Spleen (tissue), 7 donors: ENCODE measurements around the gene MEG3.

Source experiments
- POLR2A ChIP-seq, 3 donors: fragments of 450-650 bp; IDR thresholded peaks; one replicate each; pipeline ENCODE4 v1.5.1; 2017; ENCODE audit warnings: antibody characterized with exemption in 3 of 3, mild to moderate bottlenecking in 1 of 3
- POLR2AphosphoS5 ChIP-seq, 3 donors: sonication (generic); formaldehyde crosslinking; IDR thresholded peaks; one replicate each; pipeline ENCODE4 v1.5.1; 2017; ENCODE audit warnings: antibody characterized with exemption in 3 of 3
- TF ChIP-seq, protein P1 (sequence below), 11 experiments: fragments of 200-600 bp in 7 of 11; fragments of 450-650 bp in 4 of 11; sonication (generic) in 4 of 11; IDR thresholded peaks in 8 of 11; conservative IDR thresholded peaks in 3 of 11; 1 replicate in 7 of 11; 2 replicates in 4 of 11; pipeline versions ENCODE4 v1.4.0 to v1.8.0; 2016 to 2021; ENCODE audit warnings: antibody characterized with exemption in 11 of 11, inconsistent platforms in 4 of 11, mild to moderate bottlenecking in 1 of 11
- donor health status: DM: no; HTN: no; CAD: no; lungs with moderate emphysema.
- donor health status: DM: no; HTN: no; CAD: no.
- donor health status: DM: no; HTN: no; CAD: no.

DNA sequence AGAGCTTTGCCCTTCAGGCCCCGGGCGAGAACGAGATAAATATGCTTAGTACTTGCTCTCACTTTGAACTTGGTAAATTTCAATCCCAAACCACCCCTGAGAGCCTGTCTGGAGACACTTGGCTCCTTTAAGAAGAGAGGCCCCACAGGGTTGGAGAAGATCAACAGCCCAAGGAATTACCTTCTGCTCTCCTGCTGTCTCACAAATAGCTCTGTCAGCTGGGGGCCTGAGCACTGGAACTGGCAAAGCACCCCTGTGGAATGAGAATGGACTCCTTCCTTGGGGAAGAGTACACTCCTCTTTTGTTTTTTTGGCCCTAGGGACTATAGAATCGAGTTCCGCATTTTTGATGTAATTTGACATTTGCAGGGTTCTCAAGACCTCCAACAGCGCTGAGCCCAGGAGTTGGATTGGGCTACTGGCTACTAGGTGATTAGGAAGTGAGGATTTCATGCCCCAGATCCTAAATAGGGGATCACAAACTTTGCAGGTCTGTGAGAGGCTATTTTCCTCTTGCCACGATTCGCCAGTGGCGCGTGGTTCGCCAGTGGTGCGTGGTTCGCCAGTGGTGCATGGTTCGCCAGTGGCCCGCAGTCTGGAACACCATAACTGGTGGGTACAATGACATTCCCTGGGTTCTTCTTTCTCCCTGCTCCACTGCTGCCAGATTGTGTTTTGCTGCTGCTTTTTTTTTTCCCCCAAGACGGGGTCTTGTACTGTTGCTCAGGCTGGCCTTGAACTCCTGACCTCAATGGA, 17.8 kb upstream of the MEG3 start:
- TF ChIP-seq, protein P1, sequence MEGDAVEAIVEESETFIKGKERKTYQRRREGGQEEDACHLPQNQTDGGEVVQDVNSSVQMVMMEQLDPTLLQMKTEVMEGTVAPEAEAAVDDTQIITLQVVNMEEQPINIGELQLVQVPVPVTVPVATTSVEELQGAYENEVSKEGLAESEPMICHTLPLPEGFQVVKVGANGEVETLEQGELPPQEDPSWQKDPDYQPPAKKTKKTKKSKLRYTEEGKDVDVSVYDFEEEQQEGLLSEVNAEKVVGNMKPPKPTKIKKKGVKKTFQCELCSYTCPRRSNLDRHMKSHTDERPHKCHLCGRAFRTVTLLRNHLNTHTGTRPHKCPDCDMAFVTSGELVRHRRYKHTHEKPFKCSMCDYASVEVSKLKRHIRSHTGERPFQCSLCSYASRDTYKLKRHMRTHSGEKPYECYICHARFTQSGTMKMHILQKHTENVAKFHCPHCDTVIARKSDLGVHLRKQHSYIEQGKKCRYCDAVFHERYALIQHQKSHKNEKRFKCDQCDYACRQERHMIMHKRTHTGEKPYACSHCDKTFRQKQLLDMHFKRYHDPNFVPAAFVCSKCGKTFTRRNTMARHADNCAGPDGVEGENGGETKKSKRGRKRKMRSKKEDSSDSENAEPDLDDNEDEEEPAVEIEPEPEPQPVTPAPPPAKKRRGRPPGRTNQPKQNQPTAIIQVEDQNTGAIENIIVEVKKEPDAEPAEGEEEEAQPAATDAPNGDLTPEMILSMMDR (IDR thresholded peaks at IDR 0.05 in 8 of 11, conservative IDR thresholded peaks at IDR 0.05 in 3 of 11) = no peak
- no peak for TF ChIP-seq POLR2AphosphoS5 (IDR thresholded peaks at IDR 0.05)
- no peak for TF ChIP-seq POLR2A (IDR thresholded peaks at IDR 0.05)
